ENCODE data around the gene TANC1.

DNA sequence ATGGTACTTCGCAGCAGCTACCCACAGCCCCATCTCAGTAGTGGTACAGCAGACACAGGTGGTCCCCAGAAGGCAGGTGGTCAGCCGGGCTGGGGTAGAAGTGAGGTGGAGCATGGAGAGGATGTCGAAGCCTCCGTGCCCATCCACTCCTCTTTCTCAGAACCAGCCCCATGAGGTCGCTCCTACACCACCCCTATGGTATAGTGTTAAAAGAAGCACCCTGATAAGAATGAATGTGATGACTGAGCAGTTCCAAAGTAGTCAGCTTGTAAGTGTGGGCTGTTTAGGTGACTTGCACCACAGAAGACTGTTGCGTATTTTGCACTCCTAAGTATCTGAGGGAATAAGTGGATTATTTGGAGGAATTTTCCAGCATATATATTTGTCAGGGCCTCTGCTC lies 206.7 kb downstream of the TANC1 start:
- TF ChIP-seq MAFK (IDR thresholded peaks at IDR 0.05; ENCODE audit: low read depth, low read length) (no peak), POLR2A (IDR thresholded peaks at IDR 0.05; ENCODE audit: low read depth, low read length) (no peak), CTCF (conservative IDR thresholded peaks at IDR 0.05; ENCODE audit: low read depth, low read length) (no peak), RFX5 (IDR thresholded peaks at IDR 0.05; ENCODE audit: low read depth, low read length) (no peak), SMC3 (IDR thresholded peaks at IDR 0.05; ENCODE audit: low read depth, low read length) (no peak), RCOR1 (IDR thresholded peaks at IDR 0.05; ENCODE audit: insufficient replicate concordance, low read length) (no peak)

Data from IMR-90 (cell line).